ENCODE data around the gene ADGRB2. TPM values are rescaled to one million over a fixed set of nuclear protein-coding genes. Genes with fewer than 3 reads are reported as not detected.

ADGRB2 gene, protein sequence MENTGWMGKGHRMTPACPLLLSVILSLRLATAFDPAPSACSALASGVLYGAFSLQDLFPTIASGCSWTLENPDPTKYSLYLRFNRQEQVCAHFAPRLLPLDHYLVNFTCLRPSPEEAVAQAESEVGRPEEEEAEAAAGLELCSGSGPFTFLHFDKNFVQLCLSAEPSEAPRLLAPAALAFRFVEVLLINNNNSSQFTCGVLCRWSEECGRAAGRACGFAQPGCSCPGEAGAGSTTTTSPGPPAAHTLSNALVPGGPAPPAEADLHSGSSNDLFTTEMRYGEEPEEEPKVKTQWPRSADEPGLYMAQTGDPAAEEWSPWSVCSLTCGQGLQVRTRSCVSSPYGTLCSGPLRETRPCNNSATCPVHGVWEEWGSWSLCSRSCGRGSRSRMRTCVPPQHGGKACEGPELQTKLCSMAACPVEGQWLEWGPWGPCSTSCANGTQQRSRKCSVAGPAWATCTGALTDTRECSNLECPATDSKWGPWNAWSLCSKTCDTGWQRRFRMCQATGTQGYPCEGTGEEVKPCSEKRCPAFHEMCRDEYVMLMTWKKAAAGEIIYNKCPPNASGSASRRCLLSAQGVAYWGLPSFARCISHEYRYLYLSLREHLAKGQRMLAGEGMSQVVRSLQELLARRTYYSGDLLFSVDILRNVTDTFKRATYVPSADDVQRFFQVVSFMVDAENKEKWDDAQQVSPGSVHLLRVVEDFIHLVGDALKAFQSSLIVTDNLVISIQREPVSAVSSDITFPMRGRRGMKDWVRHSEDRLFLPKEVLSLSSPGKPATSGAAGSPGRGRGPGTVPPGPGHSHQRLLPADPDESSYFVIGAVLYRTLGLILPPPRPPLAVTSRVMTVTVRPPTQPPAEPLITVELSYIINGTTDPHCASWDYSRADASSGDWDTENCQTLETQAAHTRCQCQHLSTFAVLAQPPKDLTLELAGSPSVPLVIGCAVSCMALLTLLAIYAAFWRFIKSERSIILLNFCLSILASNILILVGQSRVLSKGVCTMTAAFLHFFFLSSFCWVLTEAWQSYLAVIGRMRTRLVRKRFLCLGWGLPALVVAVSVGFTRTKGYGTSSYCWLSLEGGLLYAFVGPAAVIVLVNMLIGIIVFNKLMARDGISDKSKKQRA (N-terminal part only)
- 59.5 TPM for total RNA-seq

DNA sequence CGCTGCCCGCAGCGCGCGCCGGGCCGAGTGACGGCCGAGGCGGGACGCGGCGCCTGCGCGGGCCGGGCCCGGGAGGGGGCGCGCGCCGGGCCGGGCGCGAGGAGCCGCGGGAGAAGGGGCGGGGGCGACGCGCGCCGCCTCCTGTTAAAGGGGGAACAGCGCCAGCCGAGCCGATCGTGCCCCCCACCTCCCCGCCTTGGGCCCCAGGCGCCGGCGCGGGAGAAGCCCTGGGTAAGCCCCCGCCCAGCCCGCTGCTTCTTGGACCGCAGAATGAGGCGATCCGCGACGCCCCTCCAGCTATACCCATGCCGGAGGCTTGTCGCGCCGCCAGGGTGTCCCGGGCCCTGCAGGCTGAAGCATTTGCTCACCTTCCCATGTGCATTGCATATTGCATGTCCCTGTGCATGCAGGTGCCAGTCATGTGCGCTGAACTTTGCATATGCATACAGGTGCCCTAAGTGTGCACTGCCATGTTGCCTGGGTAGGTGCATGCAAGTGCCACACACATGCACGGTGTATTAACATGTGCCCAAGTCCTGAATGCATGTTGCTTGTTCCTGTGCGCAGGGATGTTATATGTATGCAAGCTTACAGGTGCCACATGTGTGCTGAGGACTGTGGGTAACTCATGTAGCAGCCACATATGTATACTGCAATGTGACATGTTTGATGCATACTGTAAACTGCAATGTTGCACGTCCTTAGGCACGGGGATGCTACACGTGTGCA, at the start of gene ADGRB2:
Gene ADGRB2 (minus strand): TSS at position 29 of the 729 bp plus-strand sequence. CDS start 7,119 bp downstream, outside the sequence.

GRCh38 chr1:31703431-31704270, 60.5 kb downstream of the ADGRB2 start, which contains the start of gene COL16A1:
Gene COL16A1 (minus strand): TSS chr1:31704017. CDS start chr1:31702193, 1,824 bp downstream.

Small RNA genes within 50 kb of the gene (small RNA-seq; reads per million reads assigned to genes)
- gene MIR4254, result not detected

Other genes with a start within 250 kb of the ADGRB2 start
- 3.0 TPM for gene TINAGL1, start 187.8 kb downstream of the ADGRB2 start, total RNA-seq
- 2.5 TPM for gene HCRTR1, start 146.7 kb downstream of the ADGRB2 start, total RNA-seq
- 48.0 TPM for gene PEF1, start 119.5 kb downstream of the ADGRB2 start, total RNA-seq
- 12.9 TPM for gene COL16A1, start 60.3 kb downstream of the ADGRB2 start, total RNA-seq
- gene SPOCD1, start 51.7 kb upstream of the ADGRB2 start, total RNA-seq, result 0.23 TPM
- 444 TPM for gene PTP4A2, start 174.0 kb upstream of the ADGRB2 start, total RNA-seq
- gene KHDRBS1, start 249.5 kb upstream of the ADGRB2 start, total RNA-seq, result 102 TPM

Measured in diencephalon (tissue), 1 donor.